MCF 10A (cell line): ENCODE results near the gene PLA2G12A. TPM values are rescaled to one million over a fixed set of nuclear protein-coding genes. Genes with fewer than 3 reads are reported as not detected.
A peak's percentile ranks its signal among the peaks of the same experiment; 100 is the strongest.

Source experiments
- BruUV-seq: library from RNA; stranded (reverse); fragments of 400-500 nt; replicated peaks from 2 replicates; lab custom pipeline; 2021; lab: Mats Ljungman, UMichigan
- CTCF ChIA-PET: fragments of 300-600 bp; sonication (Branson Sonifier 250); formaldehyde crosslinking; extraction: SDS; loops from one replicate; lab custom pipeline; 2021; ENCODE audit warnings: antibody characterized with exemption, inconsistent platforms; lab: Yijun Ruan, JAX
- POLR2A ChIA-PET: fragments of 300-600, 350-650 bp; sonication (Branson Sonifier 250); formaldehyde crosslinking; extraction: SDS; loops from one replicate; lab custom pipeline; 2020; ENCODE audit warnings: antibody characterized with exemption, inconsistent platforms; lab: Yijun Ruan, JAX
- DNase-seq: peaks from one replicate; pipeline ENCODE4 v3.0.0-alpha.2; 2018; ENCODE audit not compliant: unreplicated experiment
- H3K27ac Mint-ChIP-seq: one replicate; pipeline ENCODE4 v1.8.0; 2022; ENCODE audit warnings: mild to moderate bottlenecking, low read depth, mixed read lengths; ENCODE audit not compliant: unreplicated experiment
- H3K27me3 Mint-ChIP-seq: one replicate; pipeline ENCODE4 v1.8.0; 2022; ENCODE audit warnings: mixed read lengths; ENCODE audit not compliant: insufficient read depth, unreplicated experiment
- H3K36me3 Mint-ChIP-seq: one replicate; pipeline ENCODE4 v1.8.0; 2022; ENCODE audit warnings: mild to moderate bottlenecking, moderate library complexity, mixed read lengths; ENCODE audit not compliant: insufficient read depth, unreplicated experiment
- H3K4me1 Mint-ChIP-seq: one replicate; pipeline ENCODE4 v1.8.0; 2022; ENCODE audit warnings: mixed read lengths; ENCODE audit not compliant: insufficient read depth, unreplicated experiment
- H3K4me3 Mint-ChIP-seq: one replicate; pipeline ENCODE4 v1.8.0; 2022; ENCODE audit warnings: mild to moderate bottlenecking, moderate library complexity, mixed read lengths; ENCODE audit not compliant: unreplicated experiment
- H3K9me3 Mint-ChIP-seq: one replicate; pipeline ENCODE4 v1.8.0; 2022; ENCODE audit warnings: mixed read lengths; ENCODE audit not compliant: unreplicated experiment
- CTCF ChIP-seq: fragments of 200-600 bp; IDR thresholded peaks from one replicate; pipeline ENCODE4 v1.8.0; 2022; ENCODE audit warnings: antibody characterized with exemption, mild to moderate bottlenecking; ENCODE audit not compliant: unreplicated experiment
- intact Hi-C: fragments of 100-400 bp; cut with micrococcal nuclease; formaldehyde crosslinking; loops from 2 replicates; pipeline ENCODE4 v1.14.1; 2022
- total RNA-seq: library from RNA; stranded (reverse); gene quantifications from 2 replicates; pipeline ENCODE4 v1.2.3, GENCODE V29; 2022

Gene PLA2G12A
- total RNA-seq, 1 experiment from 2014 or later, result 52.4 TPM

- Mint-ChIP-seq H3K4me3 (no peak overlapping the region), H3K36me3 (no peaks in the 10 kb centered on the region), H3K4me1 (no peaks in the 10 kb centered on the region), H3K9me3 (no peaks in the 10 kb centered on the region), H3K27ac (no peak overlapping the region), H3K27me3 (no peaks in the 10 kb centered on the region)
- intact Hi-C loops, result no loop called here
- CTCF ChIA-PET, result no interaction called here
- no TSS peak for BruUV-seq
- no peak for DNase-seq
- TF ChIP-seq CTCF, result no peak
- POLR2A ChIA-PET, result no interaction called here
Observed at GRCh38 chr4:109746728-109747127, 16.9 kb upstream of the PLA2G12A start.

GRCh38 chr4:109745830-109746229 lies 16.0 kb upstream of the PLA2G12A start:
- H3K4me1 Mint-ChIP-seq, result no peaks in the 10 kb centered on the region
- intact Hi-C loops, result no loop called here
- no peaks in the 10 kb centered on the region for H3K36me3 Mint-ChIP-seq
- no peak for TF ChIP-seq CTCF
- no peak overlapping the region for H3K4me3 Mint-ChIP-seq
- no peak for DNase-seq
- no peak overlapping the region for H3K27ac Mint-ChIP-seq
- no TSS peak for BruUV-seq
- ChIA-PET CTCF (no interaction called here), POLR2A (no interaction called here)
- no peaks in the 10 kb centered on the region for H3K27me3 Mint-ChIP-seq
- no peaks in the 10 kb centered on the region for H3K9me3 Mint-ChIP-seq

GRCh38 chr4:109739547-109739946 lies 9.7 kb upstream of the PLA2G12A start:
- no TSS peak for BruUV-seq
- no peak for TF ChIP-seq CTCF
- H3K27me3 Mint-ChIP-seq, result no peaks in the 10 kb centered on the region
- CTCF ChIA-PET, result no interaction called here
- H3K27ac Mint-ChIP-seq, result no peak overlapping the region
- H3K4me1 Mint-ChIP-seq, result peaks cover 5% of the 10 kb centered on the region
- no peaks in the 10 kb centered on the region for H3K9me3 Mint-ChIP-seq
- POLR2A ChIA-PET, result no interaction called here
- H3K36me3 Mint-ChIP-seq, result no peaks in the 10 kb centered on the region
- H3K4me3 Mint-ChIP-seq, result no peak overlapping the region
- DNase-seq, result peak; percentile 1
- intact Hi-C loops, result no loop called here

- ChIA-PET POLR2A (no interaction called here), CTCF (interaction anchor here (0.7 kb wide), 1 partner anchor 771 kb away, joined by 3 read pairs; no protein-coding TSS in a partner anchor)
- Mint-ChIP-seq H3K27ac (no peak overlapping the region), H3K36me3 (no peaks in the 10 kb centered on the region), H3K4me1 (peaks cover 5% of the 10 kb centered on the region), H3K4me3 (no peak overlapping the region), H3K9me3 (no peaks in the 10 kb centered on the region), H3K27me3 (no peaks in the 10 kb centered on the region)
- DNase-seq, result no peak
- no TSS peak for BruUV-seq
- intact Hi-C loops, result no loop called here
- TF ChIP-seq CTCF, result no peak
Observed at GRCh38 chr4:109738104-109738872, 8.4 kb upstream of the PLA2G12A start.
